ENCODE data around the gene TP53TG5. TPM values are rescaled to one million over a fixed set of nuclear protein-coding genes. Genes with fewer than 3 reads are reported as not detected.

The TP53TG5 gene
- total RNA-seq, 2 experiments from 2014 or later = not detected

GRCh38 chr20:45344168-45344860 is 33.8 kb downstream of the TP53TG5 start:
- CTCF ChIA-PET (ENCODE audit: unreplicated experiment) = no interaction called here
- intact Hi-C loops (cut with micrococcal nuclease; ENCODE audit: unreplicated experiment) = no loop called here
- Histone ChIP-seq H3K9me3 (ENCODE audit: low read length) (no peaks in the 10 kb centered on the region), H3K4me3 (ENCODE audit: low read depth, low read length, poor library complexity, severe bottlenecking) (no peak overlapping the region), H3K27ac (ENCODE audit: low read depth, low read length, poor library complexity, severe bottlenecking) (no peak overlapping the region), H2AFZ (ENCODE audit: low read length) (no peak overlapping the region), H3K9me2 (ENCODE audit: insufficient read depth, low read length) (no peaks in the 10 kb centered on the region), H4K20me1 (ENCODE audit: insufficient read depth, low read length) (no peaks in the 10 kb centered on the region), H3K79me2 (ENCODE audit: insufficient read depth, low read depth, low read length) (no peaks in the 10 kb centered on the region), H3K36me3 (ENCODE audit: insufficient read depth, low read length) (no peaks in the 10 kb centered on the region), H3K4me2 (ENCODE audit: low read length) (no peak overlapping the region), H3K4me1 (ENCODE audit: insufficient read depth, low read length, poor library complexity, severe bottlenecking) (peaks cover 35% of the 10 kb centered on the region)
- POLR2A ChIA-PET = no interaction called here
- no peak for DNase-seq (ENCODE audit: low spot score)
- BruUV-seq (replicated peaks) = no TSS peak
- no peak for TF ChIP-seq EZH2phosphoT487 (IDR thresholded peaks at IDR 0.05; ENCODE audit: borderline replicate concordance, low read depth, low read length)
- TF ChIP-seq CTCF (conservative IDR thresholded peaks at IDR 0.05; ENCODE audit: low read length) = no peak

- Histone ChIP-seq H3K27ac (ENCODE audit: low read depth, low read length, poor library complexity, severe bottlenecking) (no peak overlapping the region), H3K36me3 (ENCODE audit: insufficient read depth, low read length) (no peaks in the 10 kb centered on the region), H3K9me2 (ENCODE audit: insufficient read depth, low read length) (no peaks in the 10 kb centered on the region), H4K20me1 (ENCODE audit: insufficient read depth, low read length) (no peaks in the 10 kb centered on the region), H3K4me1 (ENCODE audit: insufficient read depth, low read length, poor library complexity, severe bottlenecking) (peaks cover 37% of the 10 kb centered on the region), H3K4me2 (ENCODE audit: low read length) (no peak overlapping the region), H3K4me3 (ENCODE audit: low read depth, low read length, poor library complexity, severe bottlenecking) (no peak overlapping the region), H2AFZ (ENCODE audit: low read length) (no peak overlapping the region), H3K79me2 (ENCODE audit: insufficient read depth, low read depth, low read length) (no peaks in the 10 kb centered on the region), H3K9me3 (ENCODE audit: low read length) (no peaks in the 10 kb centered on the region)
- intact Hi-C loops (cut with micrococcal nuclease; ENCODE audit: unreplicated experiment) = no loop called here
- TF ChIP-seq EZH2phosphoT487 (IDR thresholded peaks at IDR 0.05; ENCODE audit: borderline replicate concordance, low read depth, low read length) = no peak
- no peak for TF ChIP-seq CTCF (conservative IDR thresholded peaks at IDR 0.05; ENCODE audit: low read length)
- no peak for DNase-seq (ENCODE audit: low spot score)
- ChIA-PET POLR2A (no interaction called here), CTCF (ENCODE audit: unreplicated experiment) (no interaction called here)
- no TSS peak for BruUV-seq (replicated peaks)
Observed at GRCh38 chr20:45343532-45344167, 34.5 kb downstream of the TP53TG5 start.

GRCh38 chr20:45342855-45343531 is 35.1 kb downstream of the TP53TG5 start:
- H3K9me2 ChIP-seq (ENCODE audit: insufficient read depth, low read length) = no peaks in the 10 kb centered on the region
- POLR2A ChIA-PET = no interaction called here
- DNase-seq (ENCODE audit: low spot score) = no peak
- no peak overlapping the region for H3K4me2 ChIP-seq (ENCODE audit: low read length)
- H3K79me2 ChIP-seq (ENCODE audit: insufficient read depth, low read depth, low read length) = no peaks in the 10 kb centered on the region
- H3K4me1 ChIP-seq (ENCODE audit: insufficient read depth, low read length, poor library complexity, severe bottlenecking) = peaks cover 37% of the 10 kb centered on the region
- no peak for TF ChIP-seq EZH2phosphoT487 (IDR thresholded peaks at IDR 0.05; ENCODE audit: borderline replicate concordance, low read depth, low read length)
- TF ChIP-seq CTCF (conservative IDR thresholded peaks at IDR 0.05; ENCODE audit: low read length) = no peak
- H3K9me3 ChIP-seq (ENCODE audit: low read length) = no peaks in the 10 kb centered on the region
- CTCF ChIA-PET (ENCODE audit: unreplicated experiment) = no interaction called here
- intact Hi-C loops (cut with micrococcal nuclease; ENCODE audit: unreplicated experiment) = no loop called here
- H3K27ac ChIP-seq (ENCODE audit: low read depth, low read length, poor library complexity, severe bottlenecking) = no peak overlapping the region
- no peak overlapping the region for H3K4me3 ChIP-seq (ENCODE audit: low read depth, low read length, poor library complexity, severe bottlenecking)
- no TSS peak for BruUV-seq (replicated peaks)
- no peaks in the 10 kb centered on the region for H3K36me3 ChIP-seq (ENCODE audit: insufficient read depth, low read length)
- no peak overlapping the region for H2AFZ ChIP-seq (ENCODE audit: low read length)
- H4K20me1 ChIP-seq (ENCODE audit: insufficient read depth, low read length) = no peaks in the 10 kb centered on the region
